Activated naive CD8-positive, alpha-beta T cell treated with anti-CD3 and anti-CD28 coated beads, Interleukin-2, amount 50 U/mL, for 16 hours (primary cell): Measurements from ENCODE around the gene LRP1B.

Experiments
- DNase-seq: peaks from one replicate; pipeline ENCODE4 v3.0.0-alpha.2; 2020; ENCODE audit warnings: low read depth, low spot score

The LRP1B gene

DNA sequence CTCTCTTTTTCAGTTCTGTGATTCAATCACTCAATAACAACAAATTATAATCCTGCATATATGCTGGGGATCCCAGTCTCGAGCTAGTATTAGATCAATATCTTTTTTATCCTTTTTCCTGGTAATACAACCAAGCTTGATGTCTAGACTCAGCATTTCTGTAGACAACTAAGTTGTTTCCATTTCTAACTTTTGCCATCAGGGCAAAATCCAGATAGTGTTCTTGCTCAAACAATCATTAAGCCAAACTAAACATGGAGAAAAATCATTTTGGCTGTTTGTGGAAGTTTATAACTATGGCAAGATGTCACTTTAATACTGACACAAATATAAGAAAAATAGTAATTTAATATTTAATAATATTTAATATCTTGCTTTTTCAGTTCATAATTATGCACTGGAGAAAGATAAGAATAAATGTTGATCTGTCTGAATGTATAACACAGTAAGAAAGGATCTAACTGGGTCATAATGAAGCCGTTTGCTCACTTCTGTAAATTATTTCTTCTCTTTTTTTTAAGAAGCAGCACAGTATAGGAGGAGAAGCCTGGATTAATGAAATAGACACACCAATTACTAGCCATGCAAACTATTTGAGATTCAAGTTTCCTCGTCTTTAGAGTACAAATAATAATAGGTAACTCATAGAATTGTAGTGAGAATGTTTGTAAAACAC is 979.1 kb downstream of the LRP1B start:
- no peak for DNase-seq

GRCh38 chr2:141142025-141142424 is 988.8 kb downstream of the LRP1B start:
- no peak for DNase-seq

GRCh38 chr2:141137122-141137693 is 993.6 kb downstream of the LRP1B start:
- DNase-seq: no peak

DNA sequence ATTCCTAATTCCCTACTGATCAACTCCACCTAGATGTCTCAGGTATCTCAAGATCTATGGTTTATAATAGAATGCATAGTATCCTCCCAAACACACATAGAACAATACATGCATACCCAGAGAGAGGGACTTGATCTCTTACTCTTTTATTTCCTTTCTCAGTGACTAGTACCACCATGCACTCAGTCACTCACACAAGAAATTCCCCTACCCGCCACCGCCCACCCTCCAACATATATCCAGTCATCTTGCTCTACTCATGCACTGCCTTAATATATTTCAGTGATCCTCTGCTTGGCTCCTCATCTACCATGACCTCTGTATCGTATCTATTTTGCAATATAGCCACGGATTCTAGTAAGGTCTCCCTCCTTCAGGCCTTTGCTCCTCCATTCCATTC is 996.9 kb downstream of the LRP1B start:
- no peak for DNase-seq

DNA sequence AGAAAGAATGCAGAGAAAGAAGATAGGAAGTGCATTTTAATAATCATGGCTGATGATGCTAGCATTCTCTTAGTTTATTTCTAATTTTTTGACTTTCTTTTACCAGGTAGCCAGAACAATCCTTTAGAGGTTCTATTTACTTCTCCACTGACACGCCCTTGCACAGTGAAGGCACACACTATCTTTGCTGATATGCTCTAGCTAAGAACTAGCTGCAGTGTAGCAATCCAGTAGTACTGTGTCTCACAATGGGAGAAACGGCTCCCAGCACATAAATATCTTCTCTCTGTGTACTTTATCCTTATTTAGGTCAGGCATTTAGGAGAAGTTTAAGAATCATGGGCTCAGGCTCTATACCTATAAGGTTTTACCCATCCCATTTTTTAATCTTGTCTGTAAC is 1005.4 kb downstream of the LRP1B start:
- DNase-seq: no peak

DNA sequence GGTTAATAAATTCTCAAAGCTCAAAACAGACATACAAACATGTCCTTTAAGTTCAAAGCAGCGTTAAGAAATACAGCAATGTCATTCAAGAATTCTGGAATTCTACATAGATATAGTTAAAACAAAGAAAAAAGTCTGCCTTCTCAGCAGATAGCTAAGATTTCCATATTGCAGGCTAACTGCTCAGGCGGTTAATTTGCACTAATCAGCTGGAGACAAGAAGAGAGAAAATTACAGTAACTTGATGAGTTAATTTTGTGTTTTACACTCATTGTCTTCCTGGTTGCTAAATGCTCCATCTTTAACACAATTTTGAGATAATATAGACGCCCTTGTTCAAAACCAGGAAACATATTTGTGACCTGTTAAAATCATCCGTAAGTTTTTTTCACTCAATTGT is 1012.0 kb downstream of the LRP1B start:
- DNase-seq: no peak

DNA sequence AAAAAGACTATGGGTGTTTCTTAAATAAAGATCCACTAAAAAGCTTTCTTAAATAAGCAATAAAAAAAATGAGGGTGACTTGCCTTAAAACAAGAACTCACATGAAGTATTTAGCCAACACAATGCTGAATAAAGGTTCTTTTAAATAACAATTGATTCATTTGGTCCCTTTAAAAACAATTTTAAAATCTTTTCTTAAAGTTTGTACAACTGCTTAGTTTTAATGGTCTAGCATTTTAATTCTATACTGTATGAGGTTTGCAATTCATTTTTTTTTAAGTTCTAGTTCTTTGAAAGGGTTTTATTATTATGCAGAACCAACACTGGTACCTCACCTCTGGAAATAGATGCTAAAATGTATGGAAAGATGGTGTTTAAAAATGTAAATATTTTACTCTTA is 1017.5 kb downstream of the LRP1B start:
- DNase-seq: no peak

DNA sequence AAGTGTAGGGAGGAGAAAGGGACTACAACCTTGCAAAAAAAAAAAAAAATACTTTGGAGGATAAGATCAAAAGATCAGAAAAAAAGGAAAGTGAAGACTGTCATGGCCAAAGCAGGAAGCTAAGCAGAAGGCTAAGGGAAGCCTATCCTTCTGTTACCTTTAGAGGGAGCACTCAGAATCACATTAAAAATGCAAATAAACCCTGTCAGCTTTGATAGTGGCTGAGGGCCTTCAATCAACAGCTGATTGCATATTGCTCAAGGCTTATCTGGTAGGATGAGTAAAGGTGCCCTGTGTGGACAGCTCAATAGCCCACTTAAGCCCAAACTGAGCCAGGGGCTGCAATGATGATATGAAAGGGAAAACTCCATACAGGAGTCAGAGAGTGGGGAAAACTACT is 1021.2 kb downstream of the LRP1B start:
- DNase-seq: no peak

- no peak for DNase-seq
Measured at GRCh38 chr2:141105763-141106162, 1025.1 kb downstream of the LRP1B start.

DNA sequence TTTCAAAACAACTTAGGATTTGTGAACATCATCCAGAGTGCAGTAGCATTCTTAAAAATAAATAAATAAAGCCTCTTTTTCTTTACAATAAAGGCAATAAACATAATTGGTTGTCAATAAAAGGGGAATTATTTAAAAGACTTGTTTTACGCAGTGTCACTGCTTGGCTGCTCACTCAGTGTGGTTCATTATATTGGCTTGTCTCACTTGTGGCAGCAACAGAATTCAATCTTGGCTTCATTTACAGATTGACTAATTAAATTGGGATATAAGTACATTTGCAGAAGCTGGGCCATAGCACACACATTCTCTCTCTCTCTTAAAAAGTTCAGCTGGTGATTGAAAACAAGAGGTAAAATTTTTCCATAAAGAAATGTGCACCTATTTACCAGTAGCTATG is 1027.6 kb downstream of the LRP1B start:
- no peak for DNase-seq

DNA sequence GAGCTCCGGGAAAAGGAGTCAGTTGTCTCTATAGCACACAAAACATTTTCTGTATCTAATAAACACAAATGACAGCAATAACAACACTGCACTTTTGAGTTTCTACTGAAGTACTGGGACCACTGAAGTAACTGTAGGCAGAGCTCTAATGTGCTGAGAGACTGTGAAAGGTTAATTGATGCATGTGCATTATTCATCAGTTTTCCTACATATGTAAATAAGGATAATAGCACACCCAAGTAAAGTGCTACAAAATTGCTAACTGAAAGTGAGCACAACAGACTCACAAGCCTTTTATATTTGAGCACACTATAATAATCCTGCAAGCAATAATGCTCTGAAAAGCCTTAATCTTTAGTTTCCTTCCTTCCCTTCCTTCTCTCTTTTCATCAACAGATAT is 1051.6 kb downstream of the LRP1B start:
- no peak for DNase-seq

- DNase-seq: no peak
Measured at GRCh38 chr2:141075753-141076152, 1055.1 kb downstream of the LRP1B start.

GRCh38 chr2:141068053-141068682 is 1062.6 kb downstream of the LRP1B start:
- no peak for DNase-seq

- DNase-seq: no peak
Measured at GRCh38 chr2:141065042-141065441, 1065.8 kb downstream of the LRP1B start.

DNA sequence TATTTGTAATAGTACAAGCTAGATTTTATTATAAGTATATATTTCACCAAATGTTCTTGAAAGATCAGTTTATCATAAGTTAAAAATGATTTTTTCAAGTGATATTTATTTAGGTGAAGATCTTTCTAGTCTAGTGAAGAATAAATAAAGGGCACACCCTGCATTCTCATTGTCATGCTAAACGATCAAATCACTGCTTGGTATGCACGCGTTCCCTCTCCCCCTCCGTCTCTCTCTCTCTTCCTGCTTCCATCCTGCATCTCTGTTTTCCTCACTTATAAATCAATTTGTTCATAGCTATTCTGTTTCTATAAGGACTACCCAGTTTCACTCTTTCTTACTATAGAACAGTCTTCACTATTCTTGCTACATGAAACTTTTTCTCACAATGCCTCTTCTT is 1067.4 kb downstream of the LRP1B start:
- DNase-seq: no peak

GRCh38 chr2:141062443-141062842 is 1068.4 kb downstream of the LRP1B start:
- no peak for DNase-seq

- no peak for DNase-seq
Measured at GRCh38 chr2:141062031-141062430, 1068.8 kb downstream of the LRP1B start.

- DNase-seq: no peak
Measured at GRCh38 chr2:141058556-141058955, 1072.3 kb downstream of the LRP1B start.

GRCh38 chr2:141055531-141055930 is 1075.3 kb downstream of the LRP1B start:
- DNase-seq: no peak

DNA sequence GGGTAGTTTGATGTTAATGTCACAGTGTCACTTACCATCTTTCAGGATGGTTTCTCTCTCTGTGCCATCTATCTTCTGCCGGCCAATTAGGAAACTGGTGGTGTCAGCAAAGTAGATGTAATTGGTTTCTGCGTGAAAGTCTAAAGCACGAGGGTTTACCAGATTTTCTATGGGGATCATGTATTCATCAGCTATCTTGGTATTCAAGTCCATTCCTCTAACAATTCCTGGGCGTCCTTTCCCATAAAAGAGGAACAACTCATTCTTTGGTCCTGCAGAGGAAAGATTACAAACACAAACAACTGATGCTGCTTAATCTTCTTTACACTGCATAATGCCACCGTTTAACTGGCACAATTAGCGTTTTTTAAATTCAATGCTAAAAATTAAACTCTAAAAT is 1081.9 kb downstream of the LRP1B start:
- DNase-seq: no peak

GRCh38 chr2:141041281-141041680 is 1089.5 kb downstream of the LRP1B start:
- DNase-seq: no peak

GRCh38 chr2:141038341-141038740 is 1092.5 kb downstream of the LRP1B start:
- DNase-seq: no peak

- DNase-seq: no peak
Measured at GRCh38 chr2:141037361-141037760, 1093.5 kb downstream of the LRP1B start.
